Measurements from ENCODE around the gene SPSB1.

DNA sequence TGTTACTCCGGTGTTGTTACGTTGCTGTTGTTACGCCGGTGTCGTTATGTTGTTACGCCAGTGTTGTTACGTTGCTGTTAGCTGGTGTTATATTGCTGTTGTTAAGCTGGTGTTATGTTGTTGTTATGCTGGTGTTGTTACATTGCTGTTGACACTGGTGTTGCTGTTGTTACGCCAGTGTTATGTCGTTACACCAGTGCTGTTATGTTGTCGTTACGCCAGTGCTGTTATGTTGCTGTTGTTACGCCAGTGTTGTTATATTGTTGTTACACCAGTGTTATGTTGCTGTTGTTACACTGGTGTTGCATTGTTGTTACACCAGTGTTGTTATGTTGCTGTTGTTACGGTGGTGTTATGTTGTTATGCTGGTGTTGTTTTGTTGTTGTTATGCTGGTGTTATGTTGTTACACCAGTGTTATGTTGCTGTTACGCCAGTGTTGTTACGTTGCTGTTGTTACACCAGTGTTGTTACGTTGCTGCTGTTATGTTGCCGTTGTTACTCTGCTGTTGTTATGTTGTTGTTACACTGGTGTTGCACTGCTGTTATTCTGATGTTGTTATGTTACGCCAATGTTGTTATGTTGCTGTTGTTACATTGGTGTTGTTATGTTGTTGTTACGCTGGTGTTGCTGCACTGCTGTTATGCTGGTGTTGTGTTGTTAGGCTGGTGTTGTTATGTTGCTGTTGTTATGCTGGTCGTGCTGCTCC, 32.5 kb upstream of the SPSB1 start:
- TF ChIP-seq, protein P1, sequence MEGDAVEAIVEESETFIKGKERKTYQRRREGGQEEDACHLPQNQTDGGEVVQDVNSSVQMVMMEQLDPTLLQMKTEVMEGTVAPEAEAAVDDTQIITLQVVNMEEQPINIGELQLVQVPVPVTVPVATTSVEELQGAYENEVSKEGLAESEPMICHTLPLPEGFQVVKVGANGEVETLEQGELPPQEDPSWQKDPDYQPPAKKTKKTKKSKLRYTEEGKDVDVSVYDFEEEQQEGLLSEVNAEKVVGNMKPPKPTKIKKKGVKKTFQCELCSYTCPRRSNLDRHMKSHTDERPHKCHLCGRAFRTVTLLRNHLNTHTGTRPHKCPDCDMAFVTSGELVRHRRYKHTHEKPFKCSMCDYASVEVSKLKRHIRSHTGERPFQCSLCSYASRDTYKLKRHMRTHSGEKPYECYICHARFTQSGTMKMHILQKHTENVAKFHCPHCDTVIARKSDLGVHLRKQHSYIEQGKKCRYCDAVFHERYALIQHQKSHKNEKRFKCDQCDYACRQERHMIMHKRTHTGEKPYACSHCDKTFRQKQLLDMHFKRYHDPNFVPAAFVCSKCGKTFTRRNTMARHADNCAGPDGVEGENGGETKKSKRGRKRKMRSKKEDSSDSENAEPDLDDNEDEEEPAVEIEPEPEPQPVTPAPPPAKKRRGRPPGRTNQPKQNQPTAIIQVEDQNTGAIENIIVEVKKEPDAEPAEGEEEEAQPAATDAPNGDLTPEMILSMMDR (IDR thresholded peaks at IDR 0.05): no peak
- TF ChIP-seq POLR2A (IDR thresholded peaks at IDR 0.05): no peak

Data from Peyer's patch (tissue), 4 donors.